ENCODE results near the gene SNPH.

Gene SNPH

GRCh38 chr20:1337441-1337840, 71.3 kb downstream of the SNPH start:
- TF ChIP-seq SIN3A (IDR thresholded peaks at IDR 0.05; ENCODE audit: borderline replicate concordance, insufficient read depth, low read length), result no peak
- TF ChIP-seq TAF1 (IDR thresholded peaks at IDR 0.05; ENCODE audit: borderline replicate concordance, insufficient read depth, low read length), result no peak
- TF ChIP-seq POLR2AphosphoS5 (IDR thresholded peaks at IDR 0.05; ENCODE audit: low read depth, low read length), result no peak
- TF ChIP-seq FOXP2 (optimal IDR thresholded peaks at IDR 0.05; ENCODE audit: borderline replicate concordance, extremely low read depth, extremely low read length, insufficient read depth), result no peak
- TF ChIP-seq REST (IDR thresholded peaks at IDR 0.05; ENCODE audit: insufficient read depth in 1 of 2, low read depth in 2 of 2, low read length in 2 of 2), result no peak

GRCh38 chr20:1338096-1338495, 72.0 kb downstream of the SNPH start:
- TF ChIP-seq SIN3A (IDR thresholded peaks at IDR 0.05; ENCODE audit: borderline replicate concordance, insufficient read depth, low read length), result no peak
- TF ChIP-seq POLR2AphosphoS5 (IDR thresholded peaks at IDR 0.05; ENCODE audit: low read depth, low read length), result no peak
- TF ChIP-seq REST (IDR thresholded peaks at IDR 0.05; ENCODE audit: insufficient read depth in 1 of 2, low read depth in 2 of 2, low read length in 2 of 2), result no peak
- TF ChIP-seq FOXP2 (optimal IDR thresholded peaks at IDR 0.05; ENCODE audit: borderline replicate concordance, extremely low read depth, extremely low read length, insufficient read depth), result no peak
- no peak for TF ChIP-seq TAF1 (IDR thresholded peaks at IDR 0.05; ENCODE audit: borderline replicate concordance, insufficient read depth, low read length)

- no peak for TF ChIP-seq SIN3A (IDR thresholded peaks at IDR 0.05; ENCODE audit: borderline replicate concordance, insufficient read depth, low read length)
- no peak for TF ChIP-seq REST (IDR thresholded peaks at IDR 0.05; ENCODE audit: insufficient read depth in 1 of 2, low read depth in 2 of 2, low read length in 2 of 2)
- no peak for TF ChIP-seq FOXP2 (optimal IDR thresholded peaks at IDR 0.05; ENCODE audit: borderline replicate concordance, extremely low read depth, extremely low read length, insufficient read depth)
- TF ChIP-seq TAF1 (IDR thresholded peaks at IDR 0.05; ENCODE audit: borderline replicate concordance, insufficient read depth, low read length), result no peak
- no peak for TF ChIP-seq POLR2AphosphoS5 (IDR thresholded peaks at IDR 0.05; ENCODE audit: low read depth, low read length)
These were observed 72.7 kb downstream of the SNPH start for GRCh38 chr20:1338801-1339200.

GRCh38 chr20:1341561-1342265, 75.6 kb downstream of the SNPH start:
- TF ChIP-seq REST (IDR thresholded peaks at IDR 0.05; ENCODE audit: insufficient read depth in 1 of 2, low read depth in 2 of 2, low read length in 2 of 2) (no peak), POLR2AphosphoS5 (IDR thresholded peaks at IDR 0.05; ENCODE audit: low read depth, low read length) (no peak), FOXP2 (optimal IDR thresholded peaks at IDR 0.05; ENCODE audit: borderline replicate concordance, extremely low read depth, extremely low read length, insufficient read depth) (no peak), TAF1 (IDR thresholded peaks at IDR 0.05; ENCODE audit: borderline replicate concordance, insufficient read depth, low read length) (no peak), SIN3A (IDR thresholded peaks at IDR 0.05; ENCODE audit: borderline replicate concordance, insufficient read depth, low read length) (no peak)

All from PFSK-1 (cell line).